ENCODE data around the gene MCRIP2. TPM values are rescaled to one million over a fixed set of nuclear protein-coding genes. Genes with fewer than 3 reads are reported as not detected.

The MCRIP2 gene
- total RNA-seq, 1 experiment from 2014 or later: 20.9 TPM

- no peak for DNase-seq (ENCODE audit: low read depth)
Observed at GRCh38 chr16:631808-632358, 9.7 kb upstream of the MCRIP2 start.

DNA sequence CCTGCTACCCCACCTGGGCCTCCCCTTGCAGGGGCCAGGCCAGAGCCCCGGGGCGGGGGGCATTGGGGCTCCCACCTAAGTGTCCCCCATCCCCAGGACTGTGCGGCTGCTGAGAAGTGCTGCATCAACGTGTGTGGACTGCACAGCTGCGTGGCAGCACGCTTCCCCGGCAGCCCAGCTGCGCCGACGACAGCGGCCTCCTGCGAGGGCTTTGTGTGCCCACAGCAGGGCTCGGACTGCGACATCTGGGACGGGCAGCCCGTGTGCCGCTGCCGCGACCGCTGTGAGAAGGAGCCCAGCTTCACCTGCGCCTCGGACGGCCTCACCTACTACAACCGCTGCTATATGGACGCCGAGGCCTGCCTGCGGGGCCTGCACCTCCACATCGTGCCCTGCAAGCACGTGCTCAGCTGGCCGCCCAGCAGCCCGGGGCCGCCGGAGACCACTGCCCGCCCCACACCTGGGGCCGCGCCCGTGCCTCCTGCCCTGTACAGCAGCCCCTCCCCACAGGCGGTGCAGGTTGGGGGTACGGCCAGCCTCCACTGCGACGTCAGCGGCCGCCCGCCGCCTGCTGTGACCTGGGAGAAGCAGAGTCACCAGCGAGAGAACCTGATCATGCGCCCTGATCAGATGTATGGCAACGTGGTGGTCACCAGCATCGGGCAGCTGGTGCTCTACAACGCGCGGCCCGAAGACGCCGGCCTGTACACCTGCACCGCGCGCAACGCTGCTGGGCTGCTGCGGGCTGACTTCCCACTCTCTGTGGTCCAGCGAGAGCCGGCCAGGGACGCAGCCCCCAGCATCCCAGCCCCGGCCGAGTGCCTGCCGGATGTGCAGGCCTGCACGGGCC is 8.9 kb upstream of the MCRIP2 start:
- no peak for DNase-seq (ENCODE audit: low read depth)

DNA sequence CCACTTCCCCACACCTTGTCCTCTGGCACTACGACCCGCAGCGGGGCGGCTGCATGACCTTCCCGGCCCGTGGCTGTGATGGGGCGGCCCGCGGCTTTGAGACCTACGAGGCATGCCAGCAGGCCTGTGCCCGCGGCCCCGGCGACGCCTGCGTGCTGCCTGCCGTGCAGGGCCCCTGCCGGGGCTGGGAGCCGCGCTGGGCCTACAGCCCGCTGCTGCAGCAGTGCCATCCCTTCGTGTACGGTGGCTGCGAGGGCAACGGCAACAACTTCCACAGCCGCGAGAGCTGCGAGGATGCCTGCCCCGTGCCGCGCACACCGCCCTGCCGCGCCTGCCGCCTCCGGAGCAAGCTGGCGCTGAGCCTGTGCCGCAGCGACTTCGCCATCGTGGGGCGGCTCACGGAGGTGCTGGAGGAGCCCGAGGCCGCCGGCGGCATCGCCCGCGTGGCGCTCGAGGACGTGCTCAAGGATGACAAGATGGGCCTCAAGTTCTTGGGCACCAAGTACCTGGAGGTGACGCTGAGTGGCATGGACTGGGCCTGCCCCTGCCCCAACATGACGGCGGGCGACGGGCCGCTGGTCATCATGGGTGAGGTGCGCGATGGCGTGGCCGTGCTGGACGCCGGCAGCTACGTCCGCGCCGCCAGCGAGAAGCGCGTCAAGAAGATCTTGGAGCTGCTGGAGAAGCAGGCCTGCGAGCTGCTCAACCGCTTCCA is 8.1 kb upstream of the MCRIP2 start:
- DNase-seq (ENCODE audit: low read depth): no peak

DNA sequence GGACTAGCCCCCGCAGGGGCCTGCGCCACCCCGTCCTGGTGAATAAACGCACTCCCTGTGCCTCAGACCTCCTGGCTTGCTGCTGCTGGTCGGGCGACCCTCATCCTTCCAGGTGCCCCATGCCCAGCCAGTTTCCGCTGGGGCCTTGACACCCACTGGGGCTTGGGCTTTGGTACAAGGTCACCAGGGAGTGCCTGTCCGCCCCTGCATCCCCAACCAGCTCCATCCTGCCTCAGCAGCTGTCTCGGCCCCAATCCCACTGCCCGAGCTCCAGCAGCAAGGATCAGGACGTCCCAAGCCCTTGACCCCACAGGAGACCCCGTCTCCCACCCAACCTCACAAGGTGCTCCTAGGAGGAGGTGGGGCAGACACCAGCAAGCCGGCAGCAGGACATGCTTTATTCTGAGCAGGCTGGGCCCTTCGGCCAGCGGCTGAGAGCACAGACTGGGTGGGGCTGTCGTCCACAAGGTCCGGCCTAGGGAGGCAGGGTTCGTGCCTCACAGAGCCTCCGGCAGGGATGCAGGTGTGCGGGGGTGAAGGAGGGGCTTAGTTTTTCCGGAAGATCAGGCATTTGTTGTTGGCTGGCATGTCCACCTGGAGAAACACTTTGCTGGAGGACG is 7.5 kb upstream of the MCRIP2 start:
- no peak for DNase-seq (ENCODE audit: low read depth)

DNA sequence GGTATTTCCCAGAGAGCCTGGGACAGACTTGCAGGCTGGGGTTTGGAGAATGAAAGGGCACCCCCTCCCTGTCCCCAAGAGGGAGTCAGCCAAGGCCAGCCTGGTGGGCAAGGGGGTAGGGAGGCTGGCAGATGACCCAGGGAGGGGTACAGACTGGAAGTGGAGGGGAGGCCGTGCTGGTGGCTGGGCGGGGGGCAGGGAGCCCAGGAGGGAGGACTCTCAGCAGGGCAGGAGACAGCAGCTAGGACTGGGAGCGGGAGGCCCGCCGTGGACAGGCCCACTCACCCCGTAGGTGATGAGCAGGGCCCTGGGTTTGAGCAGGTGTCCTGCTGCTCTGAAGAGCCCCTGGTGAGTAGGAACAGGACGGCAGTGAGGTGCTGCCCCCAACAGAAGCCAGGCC is 6.6 kb upstream of the MCRIP2 start:
- DNase-seq (ENCODE audit: low read depth): no peak

GRCh38 chr16:635573-636205 is 5.9 kb upstream of the MCRIP2 start:
- no peak for DNase-seq (ENCODE audit: low read depth)

DNA sequence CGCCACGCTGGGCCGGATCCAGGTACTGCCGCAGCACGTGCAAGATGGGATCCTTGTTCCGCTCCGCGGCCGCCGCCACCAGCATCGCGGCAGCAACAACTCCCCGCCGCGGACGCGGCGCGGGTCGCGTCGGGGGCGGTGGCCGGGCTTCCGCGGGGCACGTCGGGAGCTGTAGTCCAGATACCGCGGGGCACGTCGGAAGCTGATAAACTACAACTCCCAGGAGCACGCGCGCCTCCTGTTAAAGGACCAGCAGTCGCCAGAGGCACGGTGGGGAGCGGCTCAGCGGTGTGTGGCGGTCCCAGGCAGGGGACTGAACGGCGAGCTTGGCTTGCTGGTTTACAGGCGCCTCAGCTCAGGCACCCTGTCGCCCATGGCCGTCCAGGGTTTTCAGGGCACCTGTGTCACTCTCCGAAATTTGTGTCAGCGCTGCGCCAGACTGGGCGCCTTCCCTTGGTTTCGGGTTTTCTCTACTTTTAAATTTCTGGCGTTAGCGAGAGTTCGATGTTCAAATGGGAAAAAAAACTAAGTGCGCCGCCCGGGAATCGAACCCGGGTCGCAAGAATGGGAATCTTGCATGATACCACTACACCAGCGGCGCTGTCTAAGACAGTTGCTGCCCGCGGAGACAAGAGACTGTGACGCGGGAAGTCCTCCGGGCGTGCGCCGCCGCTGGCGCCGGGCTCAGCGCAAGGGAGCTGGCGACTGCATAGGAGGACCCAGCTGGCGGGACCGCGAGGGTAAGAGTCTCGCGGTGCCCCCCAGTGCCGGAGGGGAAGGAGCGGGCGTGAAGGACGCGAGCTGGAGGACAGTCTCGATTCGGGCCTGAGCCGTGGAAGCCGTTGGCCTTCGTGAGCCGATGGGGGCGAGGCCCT is 5.2 kb upstream of the MCRIP2 start, which contains the start of gene METTL26:
Gene METTL26, minus strand, starts transcription at position 100 of the 875 bp plus-strand sequence. Its CDS starts 15 bp downstream, at position 85.
- DNase-seq (ENCODE audit: low read depth): peak; percentile 92

- DNase-seq (ENCODE audit: low read depth): peak; percentile 29
Observed at GRCh38 chr16:637081-638018, 4.3 kb upstream of the MCRIP2 start.

GRCh38 chr16:638034-638543 is 3.5 kb upstream of the MCRIP2 start:
- DNase-seq (ENCODE audit: low read depth): no peak

- DNase-seq (ENCODE audit: low read depth): no peak
Observed at GRCh38 chr16:638836-639235, 2.8 kb upstream of the MCRIP2 start.

DNA sequence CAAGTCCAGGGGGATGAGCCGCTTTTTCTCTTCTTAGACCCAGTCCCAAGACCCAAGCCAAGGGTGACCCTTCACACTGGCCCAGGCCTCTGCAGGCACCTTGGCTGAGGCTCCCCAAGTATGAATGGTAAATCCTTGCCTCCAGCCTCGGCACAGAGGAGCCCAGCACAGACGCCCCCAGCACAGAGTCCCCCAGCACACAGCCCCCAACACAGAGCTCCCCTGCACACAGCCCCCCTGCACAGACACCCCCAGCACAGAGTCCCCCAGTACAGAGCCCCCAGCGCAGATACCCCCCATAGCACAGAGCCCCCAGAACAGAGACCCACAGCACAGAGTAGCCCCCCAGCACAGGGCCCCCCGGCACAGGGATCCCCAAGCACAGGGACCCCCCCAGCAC is 1.0 kb upstream of the MCRIP2 start:
- DNase-seq (ENCODE audit: low read depth): no peak

- DNase-seq (ENCODE audit: low read depth): no peak
Observed at GRCh38 chr16:642189-643049, 791 bp downstream of the MCRIP2 start.

DNA sequence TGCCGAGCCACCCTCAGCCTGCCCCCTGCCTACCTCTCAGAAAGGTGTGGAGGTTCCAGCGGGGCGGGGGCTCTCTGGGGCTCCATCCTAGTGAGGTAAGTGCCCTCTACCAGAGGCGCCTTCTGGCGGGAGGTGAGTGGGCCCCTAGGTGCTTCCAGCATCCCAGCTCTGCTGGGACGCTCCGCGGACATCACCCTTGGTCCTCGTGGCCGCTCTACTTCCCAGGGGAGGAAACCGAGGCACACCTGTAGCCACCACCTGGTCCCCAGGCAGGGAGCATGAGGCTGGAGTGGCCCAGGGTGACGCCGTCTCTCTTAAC is 1.4 kb downstream of the MCRIP2 start:
- DNase-seq (ENCODE audit: low read depth): no peak

DNA sequence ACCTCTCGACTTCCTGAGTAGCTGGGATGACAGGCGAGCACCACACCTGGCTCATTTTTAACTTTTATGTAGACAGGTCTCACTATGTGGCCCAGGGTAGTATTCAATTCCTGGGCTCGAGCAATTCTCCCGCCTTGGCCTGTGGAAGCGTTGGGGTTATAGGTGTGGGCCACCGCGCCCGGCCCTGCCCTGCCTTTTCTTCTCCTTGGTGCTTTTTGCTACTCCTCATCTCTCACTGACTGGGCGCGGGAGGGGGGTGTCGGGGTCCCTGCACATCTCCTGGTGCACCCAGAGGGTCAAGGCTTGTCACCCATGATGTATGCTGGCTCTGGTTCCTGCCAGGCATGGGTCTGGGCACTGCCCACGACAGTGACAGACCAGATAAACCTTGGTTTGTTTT is 2.9 kb downstream of the MCRIP2 start:
- no peak for DNase-seq (ENCODE audit: low read depth)

DNA sequence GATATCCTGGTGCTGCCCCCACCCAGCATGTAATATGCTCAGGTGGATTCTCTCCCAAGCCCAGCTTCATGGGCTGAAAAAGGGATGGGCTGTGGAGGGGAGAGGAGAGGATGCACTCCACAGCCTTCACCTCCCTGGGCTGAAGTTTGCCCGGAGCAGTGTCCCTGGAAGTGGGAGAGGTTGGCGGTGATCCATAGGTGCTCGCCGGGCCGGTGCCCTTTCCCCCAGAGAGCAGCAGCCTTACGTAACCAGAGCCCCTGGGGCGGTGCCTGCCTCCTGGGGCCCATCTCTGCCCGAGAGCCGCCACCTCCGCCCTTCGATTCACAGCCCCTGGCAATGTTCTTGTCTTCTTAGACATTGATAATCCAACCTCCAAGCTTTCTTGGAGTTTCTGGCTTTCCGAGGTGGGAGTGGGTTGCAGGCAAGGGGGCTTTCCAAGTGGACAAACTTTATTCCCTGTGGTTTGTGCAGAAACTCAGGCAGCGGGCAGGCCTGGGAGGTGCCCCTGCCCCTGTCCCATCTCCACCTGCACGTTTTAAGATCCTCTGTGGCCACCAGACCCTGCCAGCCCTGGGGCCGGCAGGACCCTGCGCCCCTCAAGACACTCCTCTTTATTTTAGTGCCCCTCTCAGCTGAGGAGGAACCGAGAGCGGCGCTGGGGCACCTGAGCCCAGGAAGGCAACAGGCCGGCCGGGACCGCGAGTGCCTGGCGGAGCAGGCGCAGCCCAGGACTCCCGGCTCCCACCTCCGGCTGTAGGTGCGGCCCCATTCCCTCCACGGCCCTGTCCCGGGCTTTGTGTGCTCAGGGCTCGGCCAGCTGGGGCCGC is 4.4 kb downstream of the MCRIP2 start:
- peak; percentile 32 for DNase-seq (ENCODE audit: low read depth)

DNA sequence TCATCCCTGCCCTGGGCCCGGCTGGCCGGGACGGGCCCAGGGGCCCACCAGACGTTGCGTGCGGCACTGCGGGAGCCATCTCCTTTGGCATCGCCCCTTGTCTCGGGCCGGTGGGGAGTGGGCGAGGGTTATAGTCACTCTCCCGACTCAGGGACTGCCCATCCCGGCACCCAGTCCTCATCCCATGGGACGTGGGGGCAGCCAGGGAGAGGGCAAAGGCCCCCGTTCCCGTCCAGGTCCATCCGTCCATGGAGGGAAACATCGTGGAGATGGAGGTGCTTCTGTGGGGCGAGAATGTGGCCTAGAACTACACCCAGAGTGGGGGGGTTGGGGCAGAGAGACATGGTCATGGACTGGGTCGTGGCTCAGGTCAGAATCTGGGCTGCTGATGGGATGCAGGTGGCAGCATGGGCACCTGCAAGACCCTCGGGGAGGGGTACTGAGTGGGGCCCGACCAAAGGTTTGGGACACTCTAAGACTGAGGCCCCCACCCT is 5.1 kb downstream of the MCRIP2 start:
- DNase-seq (ENCODE audit: low read depth): no peak

GRCh38 chr16:647173-647902 is 5.7 kb downstream of the MCRIP2 start:
- DNase-seq (ENCODE audit: low read depth): no peak
